Naive thymus-derived CD4-positive, alpha-beta T cell (primary cell): Measurements from ENCODE around the gene TLE1. TPM values are rescaled to one million over a fixed set of nuclear protein-coding genes. Genes with fewer than 3 reads are reported as not detected.
A peak's percentile ranks its signal among the peaks of the same experiment; 100 is the strongest.

ENCODE experiments used
- ATAC-seq: fragments of 150-1000 bp; cut with Tn5 transposase; 2 replicates; pipeline ENCODE4 v1.10.0; 2021; ENCODE audit warnings: mild to moderate bottlenecking, moderate library complexity
- CTCF ChIA-PET: fragments of 350-600 bp; sonication (Branson Sonifier 250); formaldehyde crosslinking; loops from one replicate; lab custom pipeline; 2021; ENCODE audit warnings: antibody characterized with exemption; lab: Charles Lee
- POLR2A ChIA-PET: fragments of 350-600 bp; sonication (Branson Sonifier 250); formaldehyde crosslinking; loops from one replicate; lab custom pipeline; 2021; ENCODE audit warnings: antibody characterized with exemption, inconsistent platforms; lab: Charles Lee
- DNase-seq, 9 donors: peaks; one replicate each; pipeline versions ENCODE4 v3.0.0 to v3.0.0-alpha.2; 2020 to 2022; ENCODE audit warnings: mixed read lengths in 1 of 9
- H3K27ac ChIP-seq: one replicate; pipeline ENCODE4 v1.7.0; 2013; ENCODE audit warnings: mild to moderate bottlenecking, low read depth, low read length, moderate library complexity
- H3K27me3 ChIP-seq, 2 donors: one replicate each; pipeline ENCODE4 v1.7.0; 2013; ENCODE audit warnings: low read length in 2 of 2, mild to moderate bottlenecking in 2 of 2, moderate library complexity in 2 of 2; ENCODE audit not compliant: control insufficient read depth in 2 of 2, insufficient read depth in 2 of 2
- H3K36me3 ChIP-seq, 3 experiments: 1 replicate in 2 of 3; 2 replicates in 1 of 3; pipeline ENCODE4 v1.7.0; 2013; ENCODE audit warnings: low read length in 3 of 3, mild to moderate bottlenecking in 3 of 3, moderate library complexity in 1 of 3; ENCODE audit not compliant: insufficient read depth in 3 of 3, control insufficient read depth in 2 of 3
- H3K4me1 ChIP-seq, 2 donors: one replicate each; pipeline ENCODE4 v1.7.0; 2013; ENCODE audit warnings: low read length in 2 of 2, mild to moderate bottlenecking in 2 of 2, moderate library complexity in 1 of 2; ENCODE audit not compliant: control insufficient read depth in 2 of 2, insufficient read depth in 2 of 2
- H3K4me3 ChIP-seq: 2 replicates; pipeline ENCODE4 v1.7.0; 2013; ENCODE audit warnings: mild to moderate bottlenecking, low read length
- H3K9me3 ChIP-seq, 3 experiments: 1 replicate in 2 of 3; 2 replicates in 1 of 3; pipeline ENCODE4 v1.7.0; 2013; ENCODE audit warnings: low read length in 3 of 3; ENCODE audit not compliant: control insufficient read depth in 2 of 3
- H3K27ac Mint-ChIP-seq, 9 donors: one replicate each; pipeline ENCODE4 v1.8.0; 2020 to 2022; ENCODE audit warnings: mixed read lengths in 9 of 9, mild to moderate bottlenecking in 8 of 9, moderate library complexity in 5 of 9, inconsistent platforms in 2 of 9
- H3K27me3 Mint-ChIP-seq, 5 donors: one replicate each; pipeline ENCODE4 v1.8.0; 2021 to 2022; ENCODE audit warnings: mixed read lengths in 5 of 5, mild to moderate bottlenecking in 1 of 5
- H3K36me3 Mint-ChIP-seq, 5 donors: one replicate each; pipeline ENCODE4 v1.8.0; 2020 to 2022; ENCODE audit warnings: mixed read lengths in 5 of 5, mild to moderate bottlenecking in 3 of 5, inconsistent platforms in 1 of 5
- H3K4me1 Mint-ChIP-seq, 7 donors: one replicate each; pipeline ENCODE4 v1.8.0; 2020 to 2022; ENCODE audit warnings: mixed read lengths in 7 of 7, mild to moderate bottlenecking in 3 of 7, inconsistent platforms in 1 of 7
- H3K4me3 Mint-ChIP-seq, 10 donors: one replicate each; pipeline ENCODE4 v1.8.0; 2020 to 2022; ENCODE audit warnings: mild to moderate bottlenecking in 10 of 10, mixed read lengths in 10 of 10, moderate library complexity in 6 of 10, inconsistent platforms in 2 of 10
- H3K9me3 Mint-ChIP-seq, 11 donors: one replicate each; pipeline ENCODE4 v1.8.0; 2020 to 2022; ENCODE audit warnings: mixed read lengths in 11 of 11, mild to moderate bottlenecking in 4 of 11, inconsistent platforms in 1 of 11, moderate library complexity in 1 of 11
- intact Hi-C, 2 donors: fragments of 100-400 bp; cut with micrococcal nuclease; formaldehyde crosslinking; loops; one replicate each; pipeline ENCODE4 v1.15.1; 2023
- polyA plus RNA-seq, 2 donors: library from polyadenylated mRNA; unstranded; fragments of 300-500 nt; fragmentation: Illumina TruSeq; gene quantifications; one replicate each; pipeline ENCODE4 v1.2.3, GENCODE V29; 2021
- total RNA-seq, 6 experiments: library from RNA in 5 of 6; stranded (reverse) in 5 of 6; gene quantifications; 1 replicate in 5 of 6; 2 replicates in 1 of 6; pipeline ENCODE4 v1.2.3 and lab custom pipeline; 2021 to 2026

The TLE1 gene
- total and polyA plus RNA-seq, 7 experiments from 2014 or later, result 0.46 to 7.1 (median 2.0) TPM; not detected in 1

GRCh38 chr9:81682177-81682576 lies 7.2 kb downstream of the TLE1 start:
- Mint-ChIP-seq H3K9me3 (no peaks in the 10 kb centered on the region), H3K4me3 (peak overlapping the region in 4 of 10 donors; percentile 12 to 50 (median 20)), H3K36me3 (peaks cover 0 to 4% (median 0%) of the 10 kb centered on the region in 5 donors), H3K27ac (no peak overlapping the region), H3K4me1 (peaks cover 0 to 12% (median 7%) of the 10 kb centered on the region in 7 donors), H3K27me3 (peaks cover 12 to 34% (median 17%) of the 10 kb centered on the region in 5 donors)
- POLR2A ChIA-PET, result no interaction called here
- CTCF ChIA-PET, result no interaction called here
- no peak for DNase-seq
- Histone ChIP-seq H3K4me3 (no peak overlapping the region), H3K9me3 (no peaks in the 10 kb centered on the region), H3K27me3 (no peaks in the 10 kb centered on the region), H3K4me1 (no peaks in the 10 kb centered on the region), H3K27ac (no peak overlapping the region), H3K36me3 (no peaks in the 10 kb centered on the region)
- intact Hi-C loops, result no loop called here
- ATAC-seq, result no peak

DNA sequence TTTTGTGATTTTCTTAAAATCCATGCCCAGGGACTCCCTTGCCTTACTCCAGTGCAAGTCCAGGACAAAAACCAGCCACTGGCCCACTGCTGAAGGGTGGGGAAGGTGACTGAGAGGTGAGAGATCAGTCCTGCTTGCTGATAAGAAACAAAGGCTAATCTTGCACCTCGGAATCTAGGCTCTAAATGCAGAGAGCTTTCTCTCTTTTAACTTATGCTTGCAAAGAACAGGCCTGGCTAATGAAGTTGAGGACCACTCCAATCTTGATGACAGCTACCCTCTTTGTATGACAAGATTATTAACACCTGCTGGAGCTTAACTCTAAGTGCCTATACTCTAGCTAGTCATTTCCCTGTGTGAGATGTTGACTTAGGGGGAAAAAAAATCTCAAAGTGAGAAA lies 8.8 kb downstream of the TLE1 start:
- Histone ChIP-seq H3K36me3 (no peaks in the 10 kb centered on the region), H3K4me1 (no peaks in the 10 kb centered on the region), H3K9me3 (no peaks in the 10 kb centered on the region), H3K4me3 (no peak overlapping the region), H3K27me3 (no peaks in the 10 kb centered on the region), H3K27ac (no peak overlapping the region)
- H3K4me1 Mint-ChIP-seq, result peaks cover 0 to 10% (median 7%) of the 10 kb centered on the region in 7 donors
- POLR2A ChIA-PET, result no interaction called here
- peaks cover 0 to 4% (median 3%) of the 10 kb centered on the region in 5 donors for H3K36me3 Mint-ChIP-seq
- H3K9me3 Mint-ChIP-seq, result no peaks in the 10 kb centered on the region
- intact Hi-C loops, result no loop called here
- CTCF ChIA-PET, result no interaction called here
- H3K27ac Mint-ChIP-seq, result no peak overlapping the region
- peaks cover 12 to 40% (median 17%) of the 10 kb centered on the region in 5 donors for H3K27me3 Mint-ChIP-seq
- H3K4me3 Mint-ChIP-seq, result no peak overlapping the region
- no peak for DNase-seq
- no peak for ATAC-seq

- H3K36me3 Mint-ChIP-seq, result peaks cover 0 to 4% (median 3%) of the 10 kb centered on the region in 5 donors
- no peaks in the 10 kb centered on the region for H3K4me1 ChIP-seq
- peaks cover 12 to 40% (median 17%) of the 10 kb centered on the region in 5 donors for H3K27me3 Mint-ChIP-seq
- no peaks in the 10 kb centered on the region for H3K36me3 ChIP-seq
- CTCF ChIA-PET, result no interaction called here
- ATAC-seq (no peak), DNase-seq (no peak)
- no peak overlapping the region for H3K27ac Mint-ChIP-seq
- H3K9me3 Mint-ChIP-seq, result no peaks in the 10 kb centered on the region
- H3K4me3 Mint-ChIP-seq, result no peak overlapping the region
- no peaks in the 10 kb centered on the region for H3K27me3 ChIP-seq
- no peak overlapping the region for H3K27ac ChIP-seq
- H3K4me1 Mint-ChIP-seq, result peaks cover 0 to 10% (median 7%) of the 10 kb centered on the region in 7 donors
- intact Hi-C loops, result no loop called here
- H3K4me3 ChIP-seq, result no peak overlapping the region
- H3K9me3 ChIP-seq, result no peaks in the 10 kb centered on the region
- POLR2A ChIA-PET, result no interaction called here
These were observed 9.3 kb downstream of the TLE1 start for GRCh38 chr9:81680006-81680405.

DNA sequence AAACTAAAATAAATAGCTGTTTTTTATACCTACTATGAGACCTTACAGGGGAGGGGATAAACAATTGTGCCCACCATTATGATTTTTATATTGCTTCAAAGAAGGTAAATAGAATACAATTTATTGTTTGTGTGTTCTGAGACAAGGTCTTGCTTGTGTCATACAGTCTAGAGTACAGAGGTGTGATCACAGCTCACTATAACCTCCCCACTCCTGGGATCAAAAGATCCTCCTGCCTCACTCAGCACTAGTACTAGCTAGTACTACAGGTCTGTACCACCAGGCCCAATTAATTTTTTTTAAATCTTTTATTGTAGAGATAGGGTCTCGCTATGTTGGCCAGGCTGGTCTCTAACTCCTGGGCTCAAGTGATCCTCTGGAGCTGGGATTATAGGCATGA lies 11.3 kb downstream of the TLE1 start:
- POLR2A ChIA-PET, result no interaction called here
- H3K4me3 ChIP-seq, result no peak overlapping the region
- Mint-ChIP-seq H3K9me3 (no peaks in the 10 kb centered on the region), H3K27me3 (peaks cover 12 to 40% (median 17%) of the 10 kb centered on the region in 5 donors), H3K4me3 (no peak overlapping the region), H3K4me1 (peaks cover 0 to 10% (median 7%) of the 10 kb centered on the region in 7 donors), H3K36me3 (peaks cover 0 to 4% (median 3%) of the 10 kb centered on the region in 5 donors), H3K27ac (no peak overlapping the region)
- DNase-seq (no peak), ATAC-seq (no peak)
- no peaks in the 10 kb centered on the region for H3K9me3 ChIP-seq
- no peak overlapping the region for H3K27ac ChIP-seq
- intact Hi-C loops, result no loop called here
- no peaks in the 10 kb centered on the region for H3K36me3 ChIP-seq
- CTCF ChIA-PET, result no interaction called here
- H3K4me1 ChIP-seq, result no peaks in the 10 kb centered on the region
- H3K27me3 ChIP-seq, result no peaks in the 10 kb centered on the region

GRCh38 chr9:81676395-81676794 lies 13.0 kb downstream of the TLE1 start:
- no peaks in the 10 kb centered on the region for H3K4me1 Mint-ChIP-seq
- POLR2A ChIA-PET, result no interaction called here

GRCh38 chr9:81673310-81673709 lies 16.0 kb downstream of the TLE1 start:
- Mint-ChIP-seq H3K27ac (no peak overlapping the region), H3K4me1 (no peaks in the 10 kb centered on the region), H3K4me3 (no peak overlapping the region), H3K9me3 (peaks cover 0 to 1% (median 0%) of the 10 kb centered on the region in 11 donors), H3K36me3 (peaks cover 0 to 4% (median 0%) of the 10 kb centered on the region in 5 donors), H3K27me3 (peaks cover 0 to 10% (median 0%) of the 10 kb centered on the region in 5 donors)
- Histone ChIP-seq H3K4me1 (no peaks in the 10 kb centered on the region), H3K4me3 (no peak overlapping the region), H3K27ac (no peak overlapping the region), H3K27me3 (no peaks in the 10 kb centered on the region), H3K36me3 (no peaks in the 10 kb centered on the region), H3K9me3 (no peaks in the 10 kb centered on the region)
- ChIA-PET CTCF (no interaction called here), POLR2A (no interaction called here)
- ATAC-seq (no peak), DNase-seq (no peak)
- intact Hi-C loops, result no loop called here

More at GRCh38 chr9:81676395-81676794, 13.0 kb downstream of the TLE1 start:
- Mint-ChIP-seq H3K4me3 (peak overlapping the region in 1 of 10 donors; percentile 9), H3K36me3 (peaks cover 0 to 4% (median 0%) of the 10 kb centered on the region in 5 donors), H3K27ac (no peak overlapping the region), H3K9me3 (no peaks in the 10 kb centered on the region), H3K27me3 (peaks cover 7 to 28% (median 15%) of the 10 kb centered on the region in 5 donors)
- CTCF ChIA-PET, result no interaction called here
- Histone ChIP-seq H3K27me3 (no peaks in the 10 kb centered on the region), H3K9me3 (no peaks in the 10 kb centered on the region), H3K27ac (no peak overlapping the region), H3K4me3 (no peak overlapping the region), H3K4me1 (no peaks in the 10 kb centered on the region), H3K36me3 (no peaks in the 10 kb centered on the region)
- intact Hi-C loops, result no loop called here
- ATAC-seq (no peak), DNase-seq (no peak)

GRCh38 chr9:81671880-81672280 lies 17.5 kb downstream of the TLE1 start:
- intact Hi-C loops, result no loop called here

More at GRCh38 chr9:81671880-81672280, 17.5 kb downstream of the TLE1 start:
- Histone ChIP-seq H3K36me3 (no peaks in the 10 kb centered on the region), H3K4me1 (no peaks in the 10 kb centered on the region), H3K4me3 (no peak overlapping the region), H3K27ac (no peak overlapping the region), H3K9me3 (no peaks in the 10 kb centered on the region), H3K27me3 (no peaks in the 10 kb centered on the region)
- Mint-ChIP-seq H3K9me3 (peaks cover 0 to 1% (median 0%) of the 10 kb centered on the region in 11 donors), H3K4me1 (no peaks in the 10 kb centered on the region), H3K27ac (no peak overlapping the region), H3K4me3 (no peak overlapping the region), H3K27me3 (peaks cover 0 to 6% (median 0%) of the 10 kb centered on the region in 5 donors), H3K36me3 (peaks cover 0 to 4% (median 0%) of the 10 kb centered on the region in 5 donors)
- CTCF ChIA-PET, result no interaction called here
- DNase-seq (no peak), ATAC-seq (no peak)
- POLR2A ChIA-PET, result no interaction called here
